MM.1S (cell line): ENCODE results near the gene HBA1.

Experiments used
- EZH2 ChIP-seq: fragments of 300-600 bp; sonication (generic); optimal IDR thresholded peaks from 2 replicates; pipeline ENCODE3; 2017; ENCODE audit warnings: low read depth, mild to moderate bottlenecking, antibody characterized with exemption, low read length, mixed read lengths
- EZH2phosphoT487 ChIP-seq: fragments of 300-600 bp; sonication (generic); IDR thresholded peaks from 2 replicates; pipeline ENCODE4 v1.6.1; 2018; ENCODE audit warnings: antibody characterized with exemption, low read length
- TF ChIP-seq, protein P1 (sequence below): fragments of 300-600 bp; sonication (generic); IDR thresholded peaks from 2 replicates; pipeline ENCODE4 v1.5.1; 2016; ENCODE audit warnings: antibody characterized with exemption, low read length, mixed read lengths

DNA sequence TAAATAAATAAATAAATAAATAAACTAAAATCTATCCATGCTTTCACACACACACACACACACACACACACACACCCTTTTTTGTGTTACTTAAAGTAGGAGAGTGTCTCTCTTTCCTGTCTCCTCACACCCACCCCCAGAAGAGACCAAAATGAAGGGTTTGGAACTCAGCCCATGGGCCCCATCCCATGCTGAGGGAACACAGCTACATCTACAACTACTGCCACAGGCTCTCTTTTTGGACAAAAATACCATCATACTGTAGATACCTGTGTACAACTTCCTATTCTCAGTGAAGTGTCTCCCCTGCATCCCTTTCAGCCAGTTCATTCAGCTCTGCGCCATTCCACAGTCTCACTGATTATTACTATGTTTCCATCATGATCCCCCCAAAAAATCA lies 5.7 kb upstream of the HBA1 start:
- TF ChIP-seq, protein P1, sequence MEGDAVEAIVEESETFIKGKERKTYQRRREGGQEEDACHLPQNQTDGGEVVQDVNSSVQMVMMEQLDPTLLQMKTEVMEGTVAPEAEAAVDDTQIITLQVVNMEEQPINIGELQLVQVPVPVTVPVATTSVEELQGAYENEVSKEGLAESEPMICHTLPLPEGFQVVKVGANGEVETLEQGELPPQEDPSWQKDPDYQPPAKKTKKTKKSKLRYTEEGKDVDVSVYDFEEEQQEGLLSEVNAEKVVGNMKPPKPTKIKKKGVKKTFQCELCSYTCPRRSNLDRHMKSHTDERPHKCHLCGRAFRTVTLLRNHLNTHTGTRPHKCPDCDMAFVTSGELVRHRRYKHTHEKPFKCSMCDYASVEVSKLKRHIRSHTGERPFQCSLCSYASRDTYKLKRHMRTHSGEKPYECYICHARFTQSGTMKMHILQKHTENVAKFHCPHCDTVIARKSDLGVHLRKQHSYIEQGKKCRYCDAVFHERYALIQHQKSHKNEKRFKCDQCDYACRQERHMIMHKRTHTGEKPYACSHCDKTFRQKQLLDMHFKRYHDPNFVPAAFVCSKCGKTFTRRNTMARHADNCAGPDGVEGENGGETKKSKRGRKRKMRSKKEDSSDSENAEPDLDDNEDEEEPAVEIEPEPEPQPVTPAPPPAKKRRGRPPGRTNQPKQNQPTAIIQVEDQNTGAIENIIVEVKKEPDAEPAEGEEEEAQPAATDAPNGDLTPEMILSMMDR, result no peak
- no peak for TF ChIP-seq EZH2
- TF ChIP-seq EZH2phosphoT487, result no peak
